GM12878 (cell line): ENCODE results near the gene NEK10. TPM values are rescaled to one million over a fixed set of nuclear protein-coding genes. Genes with fewer than 3 reads are reported as not detected.

Source experiments
- ATAC-seq: fragments of 200-7000 bp; cut with Tn5 transposase; 3 replicates; pipeline ENCODE4 v1.9.1; 2020; ENCODE audit warnings: mild to moderate bottlenecking, moderate library complexity
- BruUV-seq: library from RNA; stranded (reverse); fragments of 400-500 nt; replicated peaks from 2 replicates; lab custom pipeline; 2021; lab: Mats Ljungman, UMichigan
- CTCF ChIA-PET: fragments of 300-600 bp; sonication (Branson Sonifier 250); formaldehyde crosslinking; extraction: SDS; loops from one replicate; lab custom pipeline; 2021; ENCODE audit warnings: inconsistent platforms; lab: Yijun Ruan, JAX
- POLR2A ChIA-PET: fragments of 350-600 bp; formaldehyde crosslinking; extraction: SDS; loops from one replicate; lab custom pipeline; 2021; ENCODE audit warnings: inconsistent platforms; lab: Charles Lee
- RAD21 ChIA-PET: fragments of 300-600 bp; sonication (Branson Sonifier 250); formaldehyde crosslinking; loops from one replicate; lab custom pipeline; 2023; ENCODE audit warnings: antibody characterized with exemption; ENCODE audit not compliant: unreplicated experiment; lab: Charles Lee
- SMC1A ChIA-PET: fragments of 300-600 bp; sonication (Branson Sonifier 250); formaldehyde crosslinking; loops from one replicate; lab custom pipeline; 2023; ENCODE audit not compliant: unreplicated experiment, uncharacterized antibody; lab: Charles Lee
- DNase-seq: peaks from one replicate; pipeline ENCODE4 v3.0.0-alpha.2; 2011; ENCODE audit warnings: low read depth, low spot score
- FAIRE-seq: peaks from 3 replicates; lab custom pipeline; 2011; peaks lifted over from hg19 to GRCh38; lab: Jason Lieb, UNC
- H2AFZ ChIP-seq: 2 replicates; pipeline ENCODE4 v1.6.0; 2011; ENCODE audit warnings: low read depth, low read length, control low read depth; ENCODE audit not compliant: control insufficient read depth
- H3K27ac ChIP-seq: 2 replicates; pipeline ENCODE4 v1.5.1; 2011; ENCODE audit warnings: control low read depth; ENCODE audit not compliant: control insufficient read depth, insufficient read depth
- H3K27me3 ChIP-seq, 2 experiments: replicated peaks in 1 of 2; 2 replicates each; pipeline versions ENCODE4 v1.6.0 to v1.6.1; 2011; ENCODE audit warnings: low read length in 1 of 2; ENCODE audit not compliant: control insufficient read depth in 2 of 2, insufficient read depth in 2 of 2
- H3K36me3 ChIP-seq, 2 experiments: 2 replicates each; pipeline ENCODE4 v1.5.1; 2011; ENCODE audit warnings: low read length in 1 of 2; ENCODE audit not compliant: control insufficient read depth in 2 of 2, insufficient read depth in 2 of 2
- H3K4me1 ChIP-seq: 2 replicates; pipeline ENCODE4 v1.6.1; 2011; ENCODE audit warnings: mild to moderate bottlenecking, low read length, moderate library complexity, mixed read lengths; ENCODE audit not compliant: control insufficient read depth, insufficient read depth
- H3K4me2 ChIP-seq: 2 replicates; pipeline ENCODE4 v1.6.0; 2011; ENCODE audit warnings: control low read depth; ENCODE audit not compliant: control insufficient read depth, insufficient read depth
- H3K4me3 ChIP-seq: fragments of 200-600 bp; sonication (generic); 2 replicates; pipeline ENCODE4 v1.5.1; 2016
- H3K79me2 ChIP-seq: 2 replicates; pipeline ENCODE4 v1.6.0; 2011; ENCODE audit warnings: low read length; ENCODE audit not compliant: control insufficient read depth, insufficient read depth
- H3K9ac ChIP-seq: 2 replicates; pipeline ENCODE4 v1.8.0; 2011; ENCODE audit warnings: low read length, control low read depth, mixed read lengths; ENCODE audit not compliant: control insufficient read depth, insufficient read depth
- H3K9me3 ChIP-seq: replicated peaks from 3 replicates; pipeline ENCODE4 v1.5.1; 2011; ENCODE audit warnings: mild to moderate bottlenecking, low read length; ENCODE audit not compliant: control insufficient read depth, insufficient read depth
- H4K20me1 ChIP-seq: 2 replicates; pipeline ENCODE4 v1.6.0; 2011; ENCODE audit not compliant: control insufficient read depth, insufficient read depth
- ATF7 ChIP-seq: fragments of 450-650 bp; IDR thresholded peaks from 2 replicates; pipeline ENCODE4 v1.6.1; 2016; ENCODE audit warnings: low read depth, mild to moderate bottlenecking
- CBX3 ChIP-seq: fragments of 200-600 bp; sonication (generic); IDR thresholded peaks from 2 replicates; pipeline ENCODE4 v1.6.1; 2016; ENCODE audit warnings: low read depth, borderline replicate concordance
- CEBPB ChIP-seq, 2 experiments: fragments of 150-350 bp in 1 of 2; IDR thresholded peaks; 2 replicates each; pipeline ENCODE4 v1.6.1; 2012 to 2014; ENCODE audit warnings: low read depth in 2 of 2, low read length in 2 of 2, borderline replicate concordance in 1 of 2, inconsistent platforms in 1 of 2
- CHD1 ChIP-seq: IDR thresholded peaks from 2 replicates; pipeline ENCODE4 v1.6.1; 2012; ENCODE audit warnings: low read depth, low read length, improper control_type of control experiment
- CUX1 ChIP-seq: IDR thresholded peaks from 2 replicates; pipeline ENCODE4 v1.6.1; 2012; ENCODE audit warnings: improper control_type of control experiment, low read depth, low read length; ENCODE audit not compliant: insufficient replicate concordance
- DPF2 ChIP-seq: fragments of 450-650 bp; IDR thresholded peaks from 2 replicates; pipeline ENCODE4 v1.6.1; 2017; ENCODE audit warnings: mild to moderate bottlenecking
- EP300 ChIP-seq, 2 experiments: fragments of 150-350 bp in 1 of 2; IDR thresholded peaks; 2 replicates each; pipeline ENCODE4 v1.6.1; 2011 to 2012; ENCODE audit warnings: low read depth in 2 of 2, low read length in 2 of 2, borderline replicate concordance in 1 of 2, improper control_type of control experiment in 1 of 2, inconsistent platforms in 1 of 2; ENCODE audit not compliant: control insufficient read depth in 1 of 2
- GABPA ChIP-seq: IDR thresholded peaks from 2 replicates; pipeline ENCODE4 v1.6.1; 2014; ENCODE audit warnings: antibody characterized with exemption, low read depth, mild to moderate bottlenecking, inconsistent platforms
- HDAC6 ChIP-seq: fragments of 200-600 bp; sonication (generic); IDR thresholded peaks from one replicate; pipeline ENCODE4 v1.8.0; 2017; ENCODE audit warnings: antibody characterized with exemption; ENCODE audit not compliant: unreplicated experiment
- IKZF2 ChIP-seq, 2 experiments: fragments of 450-650 bp; IDR thresholded peaks; 2 replicates each; pipeline ENCODE4 v1.6.1; 2017; ENCODE audit warnings: mild to moderate bottlenecking in 2 of 2, moderate library complexity in 2 of 2
- NFYA ChIP-seq: IDR thresholded peaks from 2 replicates; pipeline ENCODE4 v1.6.1; 2011; ENCODE audit warnings: low read depth, mild to moderate bottlenecking, low read length, improper control_type of control experiment, borderline replicate concordance
- POLR2A ChIP-seq: IDR thresholded peaks from 2 replicates; pipeline ENCODE4 v1.6.1; 2011; ENCODE audit warnings: low read depth, mild to moderate bottlenecking, low read length
- POLR2AphosphoS2 ChIP-seq: IDR thresholded peaks from 2 replicates; pipeline ENCODE4 v1.6.1; 2011; ENCODE audit warnings: low read depth, mild to moderate bottlenecking, low read length, improper control_type of control experiment, moderate library complexity
- RB1 ChIP-seq: fragments of 450-650 bp; formaldehyde crosslinking; IDR thresholded peaks from 2 replicates; pipeline ENCODE4 v1.6.1; 2017; ENCODE audit warnings: mild to moderate bottlenecking, borderline replicate concordance
- SIN3A ChIP-seq: IDR thresholded peaks from 2 replicates; pipeline ENCODE4 v1.6.1; 2012; ENCODE audit warnings: low read depth, low read length, improper control_type of control experiment
- SMARCA5 ChIP-seq: fragments of 450-650 bp; IDR thresholded peaks from 2 replicates; pipeline ENCODE4 v1.6.1; 2017; ENCODE audit warnings: mild to moderate bottlenecking
- TCF7 ChIP-seq: IDR thresholded peaks from 2 replicates; pipeline ENCODE4 v1.6.1; 2014; ENCODE audit warnings: antibody characterized with exemption, borderline replicate concordance
- ZBTB4 ChIP-seq: fragments of 450-650 bp; formaldehyde crosslinking; IDR thresholded peaks from 2 replicates; pipeline ENCODE4 v1.4.0; 2022; ENCODE audit warnings: mild to moderate bottlenecking, moderate library complexity
- in situ Hi-C: fragments of 300-500 bp; cut with MboI; formaldehyde crosslinking; loops from 9 replicates; pipeline ENCODE4 v1.14.3; 2018; ENCODE audit warnings: mixed read lengths
- intact Hi-C: fragments of 100-400 bp; cut with micrococcal nuclease; formaldehyde crosslinking; loops from one replicate; pipeline ENCODE4 v1.14.2; 2022; ENCODE audit not compliant: unreplicated experiment
- polyA plus RNA-seq, 11 experiments: library from polyadenylated mRNA; depleted of rRNA in 4 of 11; unstranded in 6 of 11; stranded (reverse) in 5 of 11; fragments of >200 nt; fragmentation: Nextera tagmentation in 4 of 11; fragmentation: Illumina TruSeq in 1 of 11; extraction: Ambion mirVana in 4 of 11; extraction: Trizol in 1 of 11; gene quantifications; 1 replicate in 1 of 11; 2 replicates in 10 of 11; pipeline versions ENCODE4 v1.2.1 to v1.2.3, GENCODE V29; 2011 to 2016; ENCODE audit warnings: inconsistent platforms in 2 of 11, missing spikeins in 2 of 11, low read depth in 1 of 11
- total RNA-seq, 4 experiments: library from RNA; depleted of rRNA in 3 of 4; stranded (reverse); fragments of >200 nt in 3 of 4; fragmentation: Illumina TruSeq in 1 of 4; extraction: Trizol in 1 of 4; gene quantifications; 2 replicates each; pipeline versions ENCODE4 v1.2.1 to v1.2.3, GENCODE V29; 2013 to 2021

Gene NEK10
- total and polyA plus RNA-seq, 10 of the 15 experiments (the other 5 are each of a cell fraction or from before 2014, with no cell fraction given): 0.06 to 0.40 (median 0.16) TPM; not detected in 2

GRCh38 chr3:27333843-27334242 lies 35.3 kb downstream of the NEK10 start:
- DNase-seq (no peak), ATAC-seq (no peak), FAIRE-seq (no peak)
- no peak overlapping the region for H2AFZ ChIP-seq
- ChIA-PET POLR2A (interaction anchor here (0.5 kb wide), 1 partner anchor 1930 kb away, joined by 4 read pairs; no protein-coding TSS in a partner anchor), CTCF (interaction anchor here (0.6 to 1.3 kb wide), 2 partner anchors 8 to 10 kb away, joined by 3 read pairs; no protein-coding TSS in a partner anchor), SMC1A (no interaction called here), RAD21 (no interaction called here)
- H3K4me3 ChIP-seq: no peak overlapping the region
- H3K79me2 ChIP-seq: no peaks in the 10 kb centered on the region
- H3K4me1 ChIP-seq: no peaks in the 10 kb centered on the region
- H3K27me3 ChIP-seq: no peaks in the 10 kb centered on the region
- no peaks in the 10 kb centered on the region for H4K20me1 ChIP-seq
- in situ Hi-C loops (no loop called here), intact Hi-C loops (no loop called here)
- no peaks in the 10 kb centered on the region for H3K36me3 ChIP-seq
- H3K9ac ChIP-seq: no peak overlapping the region
- H3K27ac ChIP-seq: no peak overlapping the region
- BruUV-seq: no TSS peak
- no peaks in the 10 kb centered on the region; the same call in 2 of the 3 replicates for H3K9me3 ChIP-seq
- no peak overlapping the region for H3K4me2 ChIP-seq
- TF ChIP-seq IKZF2 (IDR thresholded peaks at IDR 0.05): no peak
- no peak for TF ChIP-seq CUX1
- TF ChIP-seq POLR2A: no peak
- no peak for TF ChIP-seq CBX3
- no peak for TF ChIP-seq ATF7
- TF ChIP-seq CHD1: no peak
- no peak for TF ChIP-seq SMARCA5
- no peak for TF ChIP-seq HDAC6
- TF ChIP-seq SIN3A: no peak
- TF ChIP-seq CEBPB (IDR thresholded peaks at IDR 0.05; ENCODE audit: borderline replicate concordance in 1 of 2, low read depth in 2 of 2, low read length in 2 of 2): no peak
- TF ChIP-seq TCF7: no peak
- TF ChIP-seq ZBTB4 (CRISPR knock-in tag): no peak
- no peak for TF ChIP-seq POLR2AphosphoS2
- TF ChIP-seq DPF2: no peak
- no peak for TF ChIP-seq NFYA
- TF ChIP-seq EP300 (IDR thresholded peaks at IDR 0.05; ENCODE audit: borderline replicate concordance in 1 of 2, control insufficient read depth in 1 of 2, low read depth in 2 of 2, low read length in 2 of 2): no peak
- no peak for TF ChIP-seq GABPA
- no peak for TF ChIP-seq RB1
